Breast epithelium (tissue), 3 donors: ENCODE measurements around the gene ANKRD45.
"Not testable (repeated sequence)": the region's sequence is repeated elsewhere in the genome, so short reads cannot be mapped to it uniquely, and the experiment has no call there.

Experiments
- POLR2A ChIP-seq: fragments of 450-650 bp; IDR thresholded peaks from one replicate; pipeline ENCODE4 v1.6.1; 2016; ENCODE audit warnings: antibody characterized with exemption, mild to moderate bottlenecking, moderate library complexity
- POLR2AphosphoS5 ChIP-seq, 3 donors: sonication (generic); formaldehyde crosslinking; IDR thresholded peaks; one replicate each; pipeline ENCODE4 v1.6.1; 2017; ENCODE audit warnings: antibody characterized with exemption in 3 of 3

DNA sequence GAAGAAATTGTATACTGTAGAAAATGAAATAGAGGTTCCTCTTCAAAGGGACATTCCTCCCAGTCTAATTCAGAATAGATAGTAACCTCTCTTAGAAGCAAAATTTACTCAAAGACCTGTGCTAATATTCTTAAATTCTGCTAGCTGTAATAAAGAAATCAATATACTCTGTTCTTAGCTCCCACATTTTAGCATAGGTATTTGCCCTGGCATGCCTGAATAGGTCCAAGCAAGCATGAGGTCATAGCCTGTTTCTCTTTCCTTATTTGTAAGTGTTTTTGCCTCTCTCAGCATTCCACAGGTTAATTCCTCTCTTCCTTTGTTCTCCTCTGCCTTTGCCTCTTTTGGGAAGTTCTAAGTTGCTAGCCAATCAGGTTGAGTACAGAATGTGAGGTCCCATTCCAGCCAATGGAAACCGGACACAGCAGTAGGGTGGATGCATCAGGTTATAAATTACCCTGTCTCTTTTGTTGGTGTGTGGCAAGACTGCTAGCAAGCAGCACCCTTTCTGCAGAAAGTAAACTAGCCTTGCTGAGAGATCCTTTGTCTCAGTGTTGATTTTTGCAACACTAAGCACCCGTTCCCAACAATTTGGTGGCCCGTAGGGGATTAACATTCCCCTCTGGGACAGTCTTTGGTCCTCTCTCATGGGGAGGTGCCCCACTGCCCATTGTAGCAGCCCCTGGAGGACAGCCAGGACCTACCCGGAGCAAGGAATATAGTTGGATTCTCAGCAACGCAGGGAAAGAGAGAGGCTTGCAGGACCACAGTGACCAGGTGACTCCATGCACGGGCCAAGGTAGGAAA, 32.2 kb downstream of the ANKRD45 start:
- TF ChIP-seq POLR2A; POLR2AphosphoS5 (IDR thresholded peaks at IDR 0.05): not testable (repeated sequence)
